NT2/D1 (cell line): ENCODE measurements around the gene POLR3H.
A peak's percentile ranks its signal among the peaks of the same experiment; 100 is the strongest.

Experiments
- SUZ12 ChIP-seq: IDR thresholded peaks from 2 replicates; pipeline ENCODE4 v1.6.1; 2011; ENCODE audit not compliant: insufficient read length, insufficient read depth; ENCODE audit errors: extremely low read depth
- YY1 ChIP-seq: IDR thresholded peaks from 2 replicates; pipeline ENCODE4 v1.6.1; 2011; ENCODE audit not compliant: insufficient read length, insufficient read depth
- ZNF274 ChIP-seq: IDR thresholded peaks from 2 replicates; pipeline ENCODE4 v1.6.1; 2011; ENCODE audit warnings: mild to moderate bottlenecking, low read depth, low read length

DNA sequence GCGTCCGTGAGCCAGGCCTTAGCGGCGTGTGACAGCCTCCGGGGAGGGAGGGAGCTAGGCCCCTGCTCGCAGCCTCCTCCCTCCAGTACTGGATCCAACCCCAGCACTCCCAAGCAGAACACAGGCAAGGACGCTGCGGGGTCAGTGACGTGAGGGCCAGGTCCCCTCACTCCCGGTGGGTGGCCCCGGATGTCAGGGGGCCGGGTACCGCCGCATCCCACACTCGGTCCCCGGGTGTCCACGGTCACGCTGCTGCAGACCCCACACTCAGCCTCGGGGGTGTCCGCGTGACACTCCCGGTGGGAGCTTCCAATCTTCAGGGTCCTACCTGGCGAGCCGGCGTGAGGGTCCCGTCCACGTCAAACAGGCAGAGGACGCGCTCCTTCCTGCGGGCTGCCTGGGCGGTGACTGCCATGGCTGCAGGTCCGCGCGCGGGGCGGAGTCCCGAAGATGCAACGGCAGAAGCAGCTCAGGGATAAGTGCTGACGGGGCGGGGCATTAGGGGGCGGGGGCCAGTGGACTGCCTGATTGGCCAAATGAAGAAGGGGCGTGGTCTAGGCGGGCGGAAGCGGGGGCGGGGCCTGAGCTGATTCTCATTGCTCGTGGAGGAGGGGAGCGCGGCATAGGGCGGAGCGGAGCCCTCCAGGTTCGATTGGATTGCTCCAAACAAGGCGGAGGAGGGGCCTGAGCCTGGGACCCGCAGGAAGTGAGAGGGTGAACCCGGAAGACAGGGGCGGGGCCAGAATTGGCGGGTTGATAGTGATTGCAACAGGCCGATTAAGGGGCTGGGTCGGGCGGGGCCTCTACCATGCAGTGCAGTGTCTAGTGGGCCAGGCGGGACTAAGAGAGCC lies 45.3 kb upstream of the POLR3H start, which contains the start of gene PMM1:
- TF ChIP-seq SUZ12: no peak
- TF ChIP-seq ZNF274: no peak
- peak; percentile 24 for TF ChIP-seq YY1
